GM18873 (cell line): ENCODE measurements around the gene DBH.

ENCODE experiments used
- ATAC-seq: cut with Tn5 transposase; IDR thresholded peaks from one replicate; pipeline ENCODE4 v1.9.1; 2021; ENCODE audit warnings: mild to moderate bottlenecking, moderate library complexity, moderate number of reproducible peaks; ENCODE audit not compliant: unreplicated experiment, low FRiP score

DBH gene

GRCh38 chr9:133693116-133693515 is 57.0 kb downstream of the DBH start:
- ATAC-seq = no peak

- ATAC-seq = no peak
Observed at GRCh38 chr9:133693703-133694529, 57.8 kb downstream of the DBH start.

GRCh38 chr9:133694686-133695085 is 58.5 kb downstream of the DBH start:
- no peak for ATAC-seq

GRCh38 chr9:133696071-133696472 is 59.9 kb downstream of the DBH start:
- no peak for ATAC-seq

GRCh38 chr9:133699546-133699945 is 63.4 kb downstream of the DBH start:
- no peak for ATAC-seq

- ATAC-seq = no peak
Observed at GRCh38 chr9:133700819-133701320, 64.7 kb downstream of the DBH start.

GRCh38 chr9:133701321-133701980 is 65.3 kb downstream of the DBH start:
- ATAC-seq = no peak

GRCh38 chr9:133701981-133702797 is 66.0 kb downstream of the DBH start:
- no peak for ATAC-seq

- ATAC-seq = no peak
Observed at GRCh38 chr9:133702798-133703590, 66.8 kb downstream of the DBH start.

- no peak for ATAC-seq
Observed at GRCh38 chr9:133703591-133704399, 67.6 kb downstream of the DBH start.

- ATAC-seq = no peak
Observed at GRCh38 chr9:133704711-133705181, 68.6 kb downstream of the DBH start.

- ATAC-seq = no peak
Observed at GRCh38 chr9:133705576-133705975, 69.4 kb downstream of the DBH start.

GRCh38 chr9:133706307-133707050 is 70.3 kb downstream of the DBH start:
- no peak for ATAC-seq

GRCh38 chr9:133707065-133707762 is 71.1 kb downstream of the DBH start:
- ATAC-seq = no peak

- no peak for ATAC-seq
Observed at GRCh38 chr9:133707763-133708245, 71.6 kb downstream of the DBH start.

- no peak for ATAC-seq
Observed at GRCh38 chr9:133708246-133709014, 72.3 kb downstream of the DBH start.
